Putamen (tissue), 1 donor: ENCODE data around the gene DDX24.
A peak's percentile ranks its signal among the peaks of the same experiment; 100 is the strongest.

ENCODE experiments used
- DNase-seq: peaks from one replicate; pipeline ENCODE4 v3.0.0-alpha.2; 2016; ENCODE audit warnings: low spot score

Gene DDX24

GRCh38 chr14:94115058-94115591 lies 34.1 kb upstream of the DDX24 start:
- no peak for DNase-seq

GRCh38 chr14:94114589-94115057 lies 33.6 kb upstream of the DDX24 start:
- DNase-seq: no peak

DNA sequence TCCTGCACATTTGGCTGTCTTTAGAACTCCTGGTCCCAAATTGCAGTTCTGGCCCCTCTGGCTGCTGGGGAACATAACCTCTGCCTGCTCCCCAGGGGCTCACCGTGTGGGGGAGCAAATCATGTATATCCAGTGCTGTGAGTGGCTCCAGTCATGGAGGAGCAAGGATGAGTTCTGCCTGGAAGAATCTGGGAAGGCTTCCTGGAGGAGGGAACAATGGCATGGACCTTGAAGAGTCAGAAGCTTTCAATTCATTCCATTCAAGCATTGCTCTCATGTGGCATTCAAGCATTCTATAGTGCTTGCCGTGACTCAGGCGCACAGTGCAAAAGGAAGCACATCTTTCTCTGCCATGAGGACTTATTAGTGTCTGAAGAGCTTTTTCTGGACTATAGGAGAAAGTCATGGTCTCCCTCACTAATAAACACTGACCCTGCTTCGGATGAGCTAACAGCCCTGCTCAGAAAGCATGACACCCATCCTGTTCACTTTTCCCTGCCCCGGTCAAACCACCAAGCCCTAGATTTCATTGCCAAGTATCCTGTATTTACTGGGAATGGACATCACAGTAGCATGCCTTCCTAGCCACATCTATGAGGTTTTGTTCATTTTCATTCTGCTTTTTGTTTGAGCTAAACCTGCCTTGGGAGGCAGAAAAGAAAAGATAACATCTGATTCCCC lies 33.0 kb upstream of the DDX24 start:
- no peak for DNase-seq

DNA sequence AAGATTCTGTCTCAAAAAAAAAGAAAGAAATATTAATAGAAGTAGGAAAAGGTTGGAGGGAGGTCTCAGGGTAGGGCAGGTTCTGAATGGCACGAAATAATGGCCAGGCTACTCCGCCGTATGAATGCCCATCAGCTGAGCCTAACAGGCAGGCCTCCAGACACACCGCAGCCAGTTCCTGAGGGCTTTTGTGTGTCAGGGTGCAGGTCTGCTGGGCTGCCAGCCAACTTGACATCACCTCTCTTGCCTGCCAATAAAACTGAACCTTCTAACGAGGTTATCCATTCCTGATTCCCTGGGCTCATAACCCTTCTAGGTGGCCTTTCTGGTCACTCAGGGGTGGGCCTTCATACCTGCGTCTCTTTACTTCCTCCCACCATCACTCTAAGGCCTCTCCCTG lies 32.5 kb upstream of the DDX24 start:
- no peak for DNase-seq

GRCh38 chr14:94113073-94113472 lies 32.1 kb upstream of the DDX24 start:
- no peak for DNase-seq

- no peak for DNase-seq
These were observed 31.6 kb upstream of the DDX24 start for GRCh38 chr14:94112513-94113063.

DNA sequence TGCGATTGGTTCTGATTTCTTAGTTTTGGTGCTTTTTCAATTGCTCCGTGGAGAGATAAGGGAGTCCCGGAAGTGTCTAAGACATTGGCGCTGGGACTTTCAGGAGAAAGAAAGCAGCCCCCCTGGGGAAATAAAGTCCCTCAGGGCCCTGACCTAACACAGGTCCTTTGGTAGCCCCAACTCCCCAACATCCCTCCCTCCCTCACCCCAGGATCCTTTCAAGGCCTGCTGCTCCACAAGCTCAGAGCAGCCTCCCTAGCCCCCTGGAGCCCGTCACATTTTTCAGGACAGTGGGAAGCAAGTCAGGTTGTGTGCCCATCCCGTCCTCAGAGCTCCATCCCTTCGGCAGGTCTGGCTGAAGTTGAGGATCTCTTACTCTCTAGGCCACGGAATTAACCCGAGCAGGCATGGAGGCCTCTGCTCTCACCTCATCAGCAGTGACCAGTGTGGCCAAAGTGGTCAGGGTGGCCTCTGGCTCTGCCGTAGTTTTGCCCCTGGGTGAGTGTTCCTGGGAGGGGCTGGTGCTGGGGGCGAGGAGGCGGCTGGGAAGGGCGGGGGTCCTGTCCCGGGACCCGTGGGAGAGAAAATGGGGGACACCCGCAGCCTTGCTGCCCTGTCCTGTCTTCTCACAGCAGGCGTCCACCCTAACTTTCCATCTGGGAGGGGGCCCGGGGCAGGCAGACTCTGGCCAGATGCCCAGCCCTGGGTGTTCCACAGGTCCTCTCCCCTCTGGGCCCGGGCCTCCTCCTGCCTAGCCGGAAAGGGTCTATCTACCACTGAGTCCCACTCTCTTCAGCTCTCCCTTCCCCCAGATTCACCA lies 30.5 kb upstream of the DDX24 start:
- no peak for DNase-seq

DNA sequence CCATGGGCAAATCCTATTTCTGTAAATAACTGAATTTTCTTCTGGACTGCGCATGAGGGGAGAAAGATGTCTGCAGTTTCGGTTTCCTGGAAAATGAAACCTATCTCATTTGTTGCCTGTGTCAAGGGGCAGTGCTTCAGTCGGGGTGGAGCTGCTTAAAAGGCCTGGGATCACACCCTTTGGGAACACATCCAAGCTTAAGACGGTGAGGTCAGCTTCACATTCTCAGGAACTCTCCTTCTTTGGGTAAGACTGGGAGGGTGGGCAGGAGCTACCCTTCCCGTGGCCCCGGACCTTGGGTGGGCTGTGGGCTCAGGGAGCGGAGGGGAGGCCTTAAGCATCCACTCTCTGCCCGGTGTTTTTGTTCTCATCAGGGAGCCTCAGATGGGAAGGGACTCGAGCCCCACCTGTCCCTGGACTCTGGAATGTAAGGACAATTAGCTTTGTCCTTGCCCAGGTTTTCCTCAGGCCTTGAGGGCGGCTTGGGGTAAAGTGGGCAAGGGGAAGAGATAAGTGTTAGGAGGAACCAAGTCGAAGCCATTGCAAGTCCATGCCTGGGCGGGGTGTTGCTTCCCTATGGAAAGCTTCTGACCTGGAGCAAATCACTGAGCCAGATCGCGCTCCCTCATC lies 29.7 kb upstream of the DDX24 start, which contains the start of gene IFI27:
Gene IFI27 (plus strand): TSS at position 185 of the 630 bp plus-strand sequence.
- DNase-seq: peak; percentile 15

DNA sequence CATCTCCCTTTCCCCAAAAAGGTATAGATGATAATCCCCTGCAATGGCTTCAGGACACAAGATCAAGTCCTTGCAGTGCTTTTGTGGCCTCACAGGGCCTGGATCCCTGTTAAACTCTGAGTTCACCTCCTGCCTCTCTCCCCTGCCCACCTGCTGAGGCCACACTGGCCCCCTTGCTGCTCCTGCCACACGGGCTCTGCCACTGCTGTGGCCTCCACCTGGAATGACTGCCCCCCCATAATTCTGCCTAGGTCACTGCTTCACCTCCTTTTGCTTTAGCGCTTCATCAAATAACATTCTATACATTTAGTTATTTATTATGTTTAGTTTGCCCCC lies 28.9 kb upstream of the DDX24 start:
- DNase-seq: no peak

GRCh38 chr14:94104731-94105130 lies 23.7 kb upstream of the DDX24 start:
- no peak for DNase-seq

DNA sequence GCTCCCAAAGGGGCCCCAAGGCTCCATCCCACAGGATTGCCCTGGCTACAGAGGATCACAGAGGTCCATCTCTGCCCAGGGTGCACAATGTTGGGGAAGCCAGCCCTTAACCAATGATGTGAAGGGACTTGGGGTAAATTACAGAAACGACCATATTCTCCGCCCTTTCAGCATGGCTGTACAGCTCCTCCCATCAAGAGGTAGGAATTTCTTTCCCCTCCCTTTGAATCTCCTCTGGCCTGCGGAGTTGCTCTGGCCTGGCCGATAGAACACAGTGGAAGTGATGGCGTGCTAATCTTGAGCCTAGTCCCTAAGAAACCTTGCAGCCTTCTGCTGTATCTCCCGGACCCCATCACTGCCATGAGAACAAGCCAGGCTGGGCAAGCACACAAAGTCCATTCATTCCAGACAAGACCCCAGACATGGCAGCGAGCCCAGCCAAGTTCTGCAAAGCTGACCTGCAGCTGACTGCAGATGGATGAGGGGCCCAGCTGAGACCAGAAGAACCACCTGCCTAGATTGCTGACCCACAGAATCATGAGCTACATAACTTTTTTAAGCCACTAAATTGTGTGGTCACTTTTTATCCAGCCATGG lies 22.6 kb upstream of the DDX24 start:
- DNase-seq: no peak

- DNase-seq: no peak
These were observed 21.9 kb upstream of the DDX24 start for GRCh38 chr14:94102768-94103482.

GRCh38 chr14:94101748-94102147 lies 20.7 kb upstream of the DDX24 start:
- DNase-seq: no peak

DNA sequence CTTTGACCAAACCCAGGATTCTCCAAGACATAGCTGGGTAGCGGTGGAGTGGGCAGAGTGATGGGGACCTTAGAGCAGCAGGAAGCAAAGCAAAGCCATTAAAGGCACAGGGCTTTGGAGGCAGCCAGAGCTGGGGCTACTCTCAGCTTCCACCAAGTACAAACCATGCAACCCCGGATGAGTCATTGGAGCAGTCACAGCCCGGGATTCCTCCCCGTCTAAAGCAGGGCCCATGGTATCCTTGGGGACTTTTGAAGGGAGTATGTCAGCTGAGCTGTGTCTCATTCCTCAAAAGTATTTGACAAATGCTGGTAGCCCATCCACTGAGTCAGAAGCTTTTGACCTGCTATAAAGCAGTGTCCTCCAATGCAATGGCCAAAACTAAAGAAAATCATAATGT lies 19.8 kb upstream of the DDX24 start:
- DNase-seq: no peak

DNA sequence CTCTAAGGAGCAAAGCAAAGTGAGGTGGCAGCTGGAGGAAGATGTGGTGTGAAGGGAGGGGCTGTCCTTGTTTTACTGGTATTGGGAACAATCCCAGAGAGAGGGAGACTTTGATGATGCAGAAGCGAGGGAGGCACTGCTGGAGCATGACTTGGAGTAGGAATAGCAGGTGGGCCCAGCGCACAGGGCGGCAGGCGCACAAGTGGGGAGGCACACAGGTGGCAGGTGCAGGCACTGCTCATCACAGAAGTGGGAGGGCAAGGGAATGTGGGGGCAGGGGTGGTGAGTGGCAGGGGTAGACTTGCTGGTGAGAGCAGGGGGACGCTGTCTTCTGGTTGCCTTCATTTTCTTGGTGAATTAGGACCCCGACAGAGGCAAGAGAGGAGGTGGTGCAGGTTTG lies 18.0 kb upstream of the DDX24 start:
- peak; percentile 31 for DNase-seq

DNA sequence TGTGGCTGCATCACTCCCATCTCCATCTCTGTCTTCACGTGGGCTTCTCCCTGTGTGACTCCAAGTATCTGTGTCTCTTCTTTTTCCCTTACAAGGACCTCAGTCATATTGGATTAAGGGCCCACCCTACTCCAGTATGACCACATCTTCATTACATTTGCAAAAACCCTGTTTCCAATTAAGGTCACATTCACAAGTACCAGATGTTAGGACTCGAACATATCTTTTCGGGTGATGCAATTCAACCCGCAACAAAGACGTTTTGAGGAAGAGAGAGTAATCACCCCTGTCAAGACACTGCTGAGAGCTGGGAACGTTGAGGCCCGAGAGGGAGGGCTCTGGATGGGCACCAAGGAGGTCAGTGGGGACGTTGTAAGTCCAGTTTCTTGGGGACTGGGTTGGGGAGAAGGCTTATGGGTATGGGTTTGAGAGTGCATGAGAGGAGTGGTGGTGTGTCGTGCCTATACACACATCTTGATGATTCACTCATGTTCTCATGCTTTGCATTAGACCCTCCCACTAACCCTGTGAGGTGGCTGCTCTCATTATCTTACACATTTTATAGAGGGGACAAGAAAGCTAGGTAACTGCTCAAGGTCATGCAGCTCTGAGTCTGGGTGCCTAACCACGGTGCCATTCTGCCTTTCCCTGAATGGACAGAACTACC lies 17.5 kb upstream of the DDX24 start:
- no peak for DNase-seq

DNA sequence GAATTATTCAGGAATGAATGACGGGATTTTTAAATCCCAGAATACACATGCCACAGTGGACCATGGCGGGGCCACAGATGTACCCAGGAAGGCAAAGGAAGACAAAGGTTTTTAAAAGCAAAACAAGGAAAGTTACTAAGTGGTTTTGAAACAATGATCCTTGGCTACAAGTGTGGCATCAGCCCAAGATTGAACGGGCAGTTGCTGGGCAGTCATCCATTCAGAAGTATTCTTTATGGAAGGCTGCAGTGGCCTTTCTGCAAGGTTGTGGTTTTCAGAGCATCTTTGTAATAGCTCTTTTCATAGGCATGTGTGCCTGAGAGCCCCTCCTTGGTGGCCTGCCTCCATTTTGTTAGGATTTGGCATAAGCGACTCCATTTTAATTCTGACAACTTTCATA lies 16.1 kb upstream of the DDX24 start:
- DNase-seq: no peak

DNA sequence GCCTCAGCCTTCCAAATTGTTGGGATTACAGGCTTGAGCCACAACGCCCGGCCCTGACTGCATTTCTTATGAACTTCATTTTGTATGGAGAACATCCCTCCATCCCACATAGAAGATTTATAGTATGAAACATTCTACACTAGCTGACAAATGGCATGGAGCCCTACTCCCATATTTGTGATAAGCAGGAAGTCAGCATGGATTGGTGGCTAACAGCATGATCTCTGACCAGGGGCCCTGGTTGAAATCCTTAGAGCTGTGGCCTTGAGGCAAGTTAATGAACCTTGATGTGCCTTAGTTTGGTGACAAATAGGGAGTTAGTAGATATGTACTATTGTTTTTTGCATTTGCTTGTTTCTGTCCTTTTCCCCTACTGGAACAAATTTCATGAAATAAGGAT lies 12.4 kb upstream of the DDX24 start:
- no peak for DNase-seq

DNA sequence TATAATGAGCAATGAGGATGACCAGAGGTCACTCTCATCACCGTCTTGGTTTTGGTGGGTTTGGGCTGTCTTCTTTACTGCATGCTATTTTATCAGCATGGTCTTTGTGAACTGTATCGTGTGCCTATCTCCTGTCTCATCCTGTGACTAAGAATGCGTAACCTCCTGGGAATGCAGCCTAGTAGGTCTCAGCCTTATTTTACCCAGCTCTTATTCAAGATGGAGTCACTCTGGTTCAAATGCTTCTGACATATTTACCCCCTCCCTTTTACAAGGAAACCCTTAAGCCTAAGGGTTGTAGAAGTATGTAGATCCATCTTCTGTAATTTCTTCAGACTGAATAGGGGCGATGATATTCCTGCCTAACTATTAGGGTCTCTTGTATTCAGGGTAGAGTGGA lies 8.5 kb upstream of the DDX24 start:
- DNase-seq: no peak

DNA sequence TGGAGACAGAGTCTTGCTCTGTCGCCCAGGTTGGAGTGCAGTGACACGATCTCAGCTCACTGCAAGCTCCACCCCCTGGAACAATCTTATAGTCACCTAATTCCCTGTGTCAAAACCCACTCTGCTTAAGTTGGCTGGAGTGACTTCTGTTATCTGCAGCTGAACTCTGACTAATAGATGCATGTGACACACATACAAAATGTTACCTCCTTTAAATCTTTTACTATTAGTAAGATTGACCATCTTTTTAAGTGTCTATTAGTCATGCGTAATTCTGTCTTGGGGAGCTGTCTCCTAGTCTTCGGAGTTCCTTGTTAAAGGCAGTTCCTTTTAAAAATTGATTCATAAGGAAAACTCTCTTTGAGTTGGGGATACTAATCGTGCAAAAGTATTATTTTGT lies 7.5 kb upstream of the DDX24 start:
- DNase-seq: no peak

GRCh38 chr14:94087891-94088290 lies 6.9 kb upstream of the DDX24 start:
- no peak for DNase-seq
